HCT116 (cell line): ENCODE data around the gene CCSER1.

Experiments
- CEBPB ChIP-seq: IDR thresholded peaks from 2 replicates; pipeline ENCODE4 v1.6.1; 2012; ENCODE audit warnings: low read depth
- EZH2 ChIP-seq: fragments of 200-600 bp; sonication (generic); IDR thresholded peaks from 2 replicates; pipeline ENCODE4 v1.6.1; 2017; ENCODE audit warnings: antibody characterized with exemption, mixed run types
- EZH2phosphoT487 ChIP-seq: fragments of 200-600 bp; IDR thresholded peaks from 2 replicates; pipeline ENCODE4 v1.6.1; 2018; ENCODE audit warnings: antibody characterized with exemption, borderline replicate concordance
- JUND ChIP-seq: IDR thresholded peaks from 2 replicates; pipeline ENCODE4 v1.6.1; 2012
- POLR2A ChIP-seq: IDR thresholded peaks from 2 replicates; pipeline ENCODE4 v1.7.0; 2011; ENCODE audit warnings: borderline replicate concordance; ENCODE audit not compliant: insufficient read depth, insufficient read length; ENCODE audit errors: extremely low read depth
- POLR2AphosphoS5 ChIP-seq: IDR thresholded peaks from 2 replicates; pipeline ENCODE4 v1.6.1; 2011; ENCODE audit warnings: mild to moderate bottlenecking, low read depth, low read length, moderate library complexity
- SIN3A ChIP-seq: IDR thresholded peaks from 2 replicates; pipeline ENCODE4 v1.6.1; 2012; ENCODE audit warnings: low read depth
- SP1 ChIP-seq: IDR thresholded peaks from 2 replicates; pipeline ENCODE4 v1.6.1; 2012; ENCODE audit warnings: low read depth
- TF ChIP-seq, protein P1 (sequence below), 3 experiments: fragments of 200-600 bp in 1 of 3; sonication (generic) in 1 of 3; IDR thresholded peaks in 2 of 3; conservative IDR thresholded peaks in 1 of 3; 2 replicates each; pipeline ENCODE4 v1.5.1; 2012 to 2017; ENCODE audit warnings: low read depth in 2 of 3, low read length in 2 of 3, antibody characterized with exemption in 1 of 3, borderline replicate concordance in 1 of 3, control low read depth in 1 of 3, mild to moderate bottlenecking in 1 of 3, mixed read lengths in 1 of 3, mixed run types in 1 of 3, moderate library complexity in 1 of 3; ENCODE audit not compliant: insufficient read depth in 1 of 3
- TF ChIP-seq, protein P2 (sequence below): IDR thresholded peaks from 2 replicates; pipeline ENCODE4 v1.6.1; 2011; ENCODE audit warnings: mild to moderate bottlenecking, low read length, moderate library complexity; ENCODE audit not compliant: insufficient replicate concordance; ENCODE audit errors: extremely low read depth
- TF ChIP-seq, protein P3 (sequence below): IDR thresholded peaks from 2 replicates; pipeline ENCODE4 v1.6.1; 2012
- TF ChIP-seq, protein P4 (sequence below): IDR thresholded peaks from 2 replicates; pipeline ENCODE4 v1.6.1; 2012; ENCODE audit warnings: low read depth

DNA sequence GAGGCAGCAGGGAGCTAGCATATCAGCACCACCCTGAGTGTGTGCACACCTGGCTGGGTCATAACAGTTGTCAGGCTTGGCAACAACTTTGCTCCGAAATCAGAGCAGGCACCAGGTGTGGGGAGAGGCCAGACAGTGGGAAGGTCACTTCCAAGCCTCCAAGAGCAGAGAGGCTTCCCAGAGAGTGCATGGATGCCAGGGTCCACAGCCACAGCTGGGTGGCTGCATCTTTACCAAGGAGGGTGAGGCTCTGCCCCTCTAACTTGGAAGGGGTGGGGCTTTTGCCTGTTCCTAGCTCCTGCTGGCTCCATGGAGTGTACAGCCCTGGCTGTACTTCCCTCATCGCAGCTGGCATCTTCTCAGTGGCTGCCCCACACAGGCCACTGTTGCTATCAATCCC is 322.4 kb downstream of the CCSER1 start:
- TF ChIP-seq, protein P1, sequence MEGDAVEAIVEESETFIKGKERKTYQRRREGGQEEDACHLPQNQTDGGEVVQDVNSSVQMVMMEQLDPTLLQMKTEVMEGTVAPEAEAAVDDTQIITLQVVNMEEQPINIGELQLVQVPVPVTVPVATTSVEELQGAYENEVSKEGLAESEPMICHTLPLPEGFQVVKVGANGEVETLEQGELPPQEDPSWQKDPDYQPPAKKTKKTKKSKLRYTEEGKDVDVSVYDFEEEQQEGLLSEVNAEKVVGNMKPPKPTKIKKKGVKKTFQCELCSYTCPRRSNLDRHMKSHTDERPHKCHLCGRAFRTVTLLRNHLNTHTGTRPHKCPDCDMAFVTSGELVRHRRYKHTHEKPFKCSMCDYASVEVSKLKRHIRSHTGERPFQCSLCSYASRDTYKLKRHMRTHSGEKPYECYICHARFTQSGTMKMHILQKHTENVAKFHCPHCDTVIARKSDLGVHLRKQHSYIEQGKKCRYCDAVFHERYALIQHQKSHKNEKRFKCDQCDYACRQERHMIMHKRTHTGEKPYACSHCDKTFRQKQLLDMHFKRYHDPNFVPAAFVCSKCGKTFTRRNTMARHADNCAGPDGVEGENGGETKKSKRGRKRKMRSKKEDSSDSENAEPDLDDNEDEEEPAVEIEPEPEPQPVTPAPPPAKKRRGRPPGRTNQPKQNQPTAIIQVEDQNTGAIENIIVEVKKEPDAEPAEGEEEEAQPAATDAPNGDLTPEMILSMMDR (IDR thresholded peaks at IDR 0.05 in 2 of 3, conservative IDR thresholded peaks at IDR 0.05 in 1 of 3; ENCODE audit: borderline replicate concordance in 1 of 3, insufficient read depth in 1 of 3, low read depth in 2 of 3, low read length in 2 of 3), result no peak
- TF ChIP-seq EZH2, result no peak
- TF ChIP-seq SIN3A, result no peak
- no peak for TF ChIP-seq EZH2phosphoT487
- TF ChIP-seq, protein P2, sequence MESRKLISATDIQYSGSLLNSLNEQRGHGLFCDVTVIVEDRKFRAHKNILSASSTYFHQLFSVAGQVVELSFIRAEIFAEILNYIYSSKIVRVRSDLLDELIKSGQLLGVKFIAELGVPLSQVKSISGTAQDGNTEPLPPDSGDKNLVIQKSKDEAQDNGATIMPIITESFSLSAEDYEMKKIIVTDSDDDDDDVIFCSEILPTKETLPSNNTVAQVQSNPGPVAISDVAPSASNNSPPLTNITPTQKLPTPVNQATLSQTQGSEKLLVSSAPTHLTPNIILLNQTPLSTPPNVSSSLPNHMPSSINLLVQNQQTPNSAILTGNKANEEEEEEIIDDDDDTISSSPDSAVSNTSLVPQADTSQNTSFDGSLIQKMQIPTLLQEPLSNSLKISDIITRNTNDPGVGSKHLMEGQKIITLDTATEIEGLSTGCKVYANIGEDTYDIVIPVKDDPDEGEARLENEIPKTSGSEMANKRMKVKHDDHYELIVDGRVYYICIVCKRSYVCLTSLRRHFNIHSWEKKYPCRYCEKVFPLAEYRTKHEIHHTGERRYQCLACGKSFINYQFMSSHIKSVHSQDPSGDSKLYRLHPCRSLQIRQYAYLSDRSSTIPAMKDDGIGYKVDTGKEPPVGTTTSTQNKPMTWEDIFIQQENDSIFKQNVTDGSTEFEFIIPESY, result no peak
- TF ChIP-seq, protein P3, sequence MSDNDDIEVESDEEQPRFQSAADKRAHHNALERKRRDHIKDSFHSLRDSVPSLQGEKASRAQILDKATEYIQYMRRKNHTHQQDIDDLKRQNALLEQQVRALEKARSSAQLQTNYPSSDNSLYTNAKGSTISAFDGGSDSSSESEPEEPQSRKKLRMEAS, result no peak
- no peak for TF ChIP-seq CEBPB
- TF ChIP-seq SP1, result no peak
- no peak for TF ChIP-seq JUND
- TF ChIP-seq, protein P4, sequence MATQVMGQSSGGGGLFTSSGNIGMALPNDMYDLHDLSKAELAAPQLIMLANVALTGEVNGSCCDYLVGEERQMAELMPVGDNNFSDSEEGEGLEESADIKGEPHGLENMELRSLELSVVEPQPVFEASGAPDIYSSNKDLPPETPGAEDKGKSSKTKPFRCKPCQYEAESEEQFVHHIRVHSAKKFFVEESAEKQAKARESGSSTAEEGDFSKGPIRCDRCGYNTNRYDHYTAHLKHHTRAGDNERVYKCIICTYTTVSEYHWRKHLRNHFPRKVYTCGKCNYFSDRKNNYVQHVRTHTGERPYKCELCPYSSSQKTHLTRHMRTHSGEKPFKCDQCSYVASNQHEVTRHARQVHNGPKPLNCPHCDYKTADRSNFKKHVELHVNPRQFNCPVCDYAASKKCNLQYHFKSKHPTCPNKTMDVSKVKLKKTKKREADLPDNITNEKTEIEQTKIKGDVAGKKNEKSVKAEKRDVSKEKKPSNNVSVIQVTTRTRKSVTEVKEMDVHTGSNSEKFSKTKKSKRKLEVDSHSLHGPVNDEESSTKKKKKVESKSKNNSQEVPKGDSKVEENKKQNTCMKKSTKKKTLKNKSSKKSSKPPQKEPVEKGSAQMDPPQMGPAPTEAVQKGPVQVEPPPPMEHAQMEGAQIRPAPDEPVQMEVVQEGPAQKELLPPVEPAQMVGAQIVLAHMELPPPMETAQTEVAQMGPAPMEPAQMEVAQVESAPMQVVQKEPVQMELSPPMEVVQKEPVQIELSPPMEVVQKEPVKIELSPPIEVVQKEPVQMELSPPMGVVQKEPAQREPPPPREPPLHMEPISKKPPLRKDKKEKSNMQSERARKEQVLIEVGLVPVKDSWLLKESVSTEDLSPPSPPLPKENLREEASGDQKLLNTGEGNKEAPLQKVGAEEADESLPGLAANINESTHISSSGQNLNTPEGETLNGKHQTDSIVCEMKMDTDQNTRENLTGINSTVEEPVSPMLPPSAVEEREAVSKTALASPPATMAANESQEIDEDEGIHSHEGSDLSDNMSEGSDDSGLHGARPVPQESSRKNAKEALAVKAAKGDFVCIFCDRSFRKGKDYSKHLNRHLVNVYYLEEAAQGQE, result no peak
- TF ChIP-seq POLR2A, result no peak
- TF ChIP-seq POLR2AphosphoS5, result no peak
